ENCODE data around the gene BANK1. TPM values are rescaled to one million over a fixed set of nuclear protein-coding genes. Genes with fewer than 3 reads are reported as not detected.

BANK1 gene
- total RNA-seq, 1 donor from 2014 or later: 0.87 TPM

GRCh38 chr4:102064747-102065442 is 274.4 kb downstream of the BANK1 start:
- Mint-ChIP-seq H3K4me3 (no peak overlapping the region), H3K27ac (no peak overlapping the region), H3K9me3 (peaks cover 8% of the 10 kb centered on the region), H3K4me1 (no peaks in the 10 kb centered on the region), H3K27me3 (ENCODE audit: low read depth) (no peaks in the 10 kb centered on the region), H3K36me3 (no peaks in the 10 kb centered on the region)
- no peak for TF ChIP-seq CTCF (IDR thresholded peaks at IDR 0.05; ENCODE audit: unreplicated experiment)
- no peak for DNase-seq (ENCODE audit: low spot score in 2 of 2, unreplicated experiment in 2 of 2)

GRCh38 chr4:102076622-102077021 is 286.1 kb downstream of the BANK1 start:
- no peak overlapping the region for H3K27ac Mint-ChIP-seq
- no peaks in the 10 kb centered on the region for H3K27me3 Mint-ChIP-seq (ENCODE audit: low read depth)
- peaks cover 13% of the 10 kb centered on the region for H3K9me3 Mint-ChIP-seq
- no peak overlapping the region for H3K4me3 Mint-ChIP-seq
- H3K36me3 Mint-ChIP-seq: no peaks in the 10 kb centered on the region
- TF ChIP-seq CTCF (IDR thresholded peaks at IDR 0.05; ENCODE audit: unreplicated experiment): no peak
- H3K4me1 Mint-ChIP-seq: no peaks in the 10 kb centered on the region
- no peak for DNase-seq (ENCODE audit: low spot score in 2 of 2, unreplicated experiment in 2 of 2)

- H3K27ac Mint-ChIP-seq: no peak overlapping the region
- no peak for DNase-seq (ENCODE audit: low spot score in 2 of 2, unreplicated experiment in 2 of 2)
- no peak overlapping the region for H3K4me3 Mint-ChIP-seq
- TF ChIP-seq CTCF (IDR thresholded peaks at IDR 0.05; ENCODE audit: unreplicated experiment): no peak
- H3K36me3 Mint-ChIP-seq: no peaks in the 10 kb centered on the region
- H3K9me3 Mint-ChIP-seq: peaks cover 16% of the 10 kb centered on the region
- no peaks in the 10 kb centered on the region for H3K27me3 Mint-ChIP-seq (ENCODE audit: low read depth)
- no peaks in the 10 kb centered on the region for H3K4me1 Mint-ChIP-seq
Measured at GRCh38 chr4:102080184-102080583, 289.7 kb downstream of the BANK1 start.

GRCh38 chr4:102089850-102090621 is 299.5 kb downstream of the BANK1 start:
- peaks cover 14% of the 10 kb centered on the region for H3K9me3 Mint-ChIP-seq
- DNase-seq (ENCODE audit: low spot score in 2 of 2, unreplicated experiment in 2 of 2): no peak
- no peaks in the 10 kb centered on the region for H3K36me3 Mint-ChIP-seq
- no peak overlapping the region for H3K4me3 Mint-ChIP-seq
- TF ChIP-seq CTCF (IDR thresholded peaks at IDR 0.05; ENCODE audit: unreplicated experiment): no peak
- H3K27me3 Mint-ChIP-seq (ENCODE audit: low read depth): no peaks in the 10 kb centered on the region
- peaks cover 5% of the 10 kb centered on the region for H3K4me1 Mint-ChIP-seq
- H3K27ac Mint-ChIP-seq: no peak overlapping the region

GRCh38 chr4:102091656-102092055 is 301.1 kb downstream of the BANK1 start:
- Mint-ChIP-seq H3K4me1 (peaks cover 5% of the 10 kb centered on the region), H3K9me3 (peaks cover 14% of the 10 kb centered on the region), H3K36me3 (no peaks in the 10 kb centered on the region), H3K27ac (no peak overlapping the region), H3K4me3 (no peak overlapping the region), H3K27me3 (ENCODE audit: low read depth) (no peaks in the 10 kb centered on the region)
- no peak for TF ChIP-seq CTCF (IDR thresholded peaks at IDR 0.05; ENCODE audit: unreplicated experiment)
- no peak for DNase-seq (ENCODE audit: low spot score in 2 of 2, unreplicated experiment in 2 of 2)
